ENCODE results near the gene GFM1.

GFM1 gene

GRCh38 chr3:158727206-158728060 is 83.1 kb downstream of the GFM1 start:
- peak; percentile 71 for DNase-seq (ENCODE audit: low spot score)

GRCh38 chr3:158728061-158728377 is 83.7 kb downstream of the GFM1 start:
- no peak for DNase-seq (ENCODE audit: low spot score)

GRCh38 chr3:158728851-158729250 is 84.5 kb downstream of the GFM1 start:
- DNase-seq (ENCODE audit: low spot score), result no peak

- DNase-seq (ENCODE audit: low spot score), result no peak
These were observed 87.2 kb downstream of the GFM1 start for GRCh38 chr3:158731486-158731885.

- no peak for DNase-seq (ENCODE audit: low spot score)
These were observed 87.9 kb downstream of the GFM1 start, which contains the start of gene RARRES1 for GRCh38 chr3:158731938-158732855. RARRES1 (minus strand) TSS chr3:158732457; CDS start chr3:158732415, 42 bp downstream.

- DNase-seq (ENCODE audit: low spot score), result no peak
These were observed 88.5 kb downstream of the GFM1 start for GRCh38 chr3:158732856-158733200.

GRCh38 chr3:158733656-158734055 is 89.3 kb downstream of the GFM1 start:
- DNase-seq (ENCODE audit: low spot score), result no peak

GRCh38 chr3:158735296-158736033 is 91.1 kb downstream of the GFM1 start:
- no peak for DNase-seq (ENCODE audit: low spot score)

GRCh38 chr3:158737410-158737809 is 93.1 kb downstream of the GFM1 start:
- no peak for DNase-seq (ENCODE audit: low spot score)

- DNase-seq (ENCODE audit: low spot score), result no peak
These were observed 93.8 kb downstream of the GFM1 start for GRCh38 chr3:158737976-158738615.

- DNase-seq (ENCODE audit: low spot score), result no peak
These were observed 94.3 kb downstream of the GFM1 start for GRCh38 chr3:158738653-158739052.

GRCh38 chr3:158739078-158739477 is 94.8 kb downstream of the GFM1 start:
- DNase-seq (ENCODE audit: low spot score), result no peak

- DNase-seq (ENCODE audit: low spot score), result no peak
These were observed 95.3 kb downstream of the GFM1 start for GRCh38 chr3:158739661-158740060.

Data from D341Med (cell line).